IPS-18a (cell line): ENCODE measurements around the gene SLC6A3.

Experiments
- H3K27ac ChIP-seq: one replicate; pipeline ENCODE4 v1.5.1; 2013; ENCODE audit warnings: low read length
- H3K27me3 ChIP-seq: one replicate; pipeline ENCODE4 v1.6.1; 2013; ENCODE audit warnings: mild to moderate bottlenecking, low read length; ENCODE audit not compliant: control insufficient read depth, insufficient read depth
- H3K36me3 ChIP-seq: one replicate; pipeline ENCODE4 v1.6.1; 2013; ENCODE audit warnings: low read depth, low read length; ENCODE audit not compliant: control insufficient read depth
- H3K4me1 ChIP-seq: one replicate; pipeline ENCODE4 v1.6.1; 2013; ENCODE audit warnings: low read depth, low read length; ENCODE audit not compliant: control insufficient read depth
- H3K4me3 ChIP-seq: one replicate; pipeline ENCODE4 v1.5.1; 2013; ENCODE audit warnings: low read length
- H3K9ac ChIP-seq: one replicate; pipeline ENCODE4 v1.6.1; 2013; ENCODE audit warnings: mild to moderate bottlenecking, low read length, moderate library complexity
- H3K9me3 ChIP-seq: one replicate; pipeline ENCODE4 v1.6.1; 2013; ENCODE audit warnings: low read depth, low read length; ENCODE audit not compliant: control insufficient read depth

Gene SLC6A3

DNA sequence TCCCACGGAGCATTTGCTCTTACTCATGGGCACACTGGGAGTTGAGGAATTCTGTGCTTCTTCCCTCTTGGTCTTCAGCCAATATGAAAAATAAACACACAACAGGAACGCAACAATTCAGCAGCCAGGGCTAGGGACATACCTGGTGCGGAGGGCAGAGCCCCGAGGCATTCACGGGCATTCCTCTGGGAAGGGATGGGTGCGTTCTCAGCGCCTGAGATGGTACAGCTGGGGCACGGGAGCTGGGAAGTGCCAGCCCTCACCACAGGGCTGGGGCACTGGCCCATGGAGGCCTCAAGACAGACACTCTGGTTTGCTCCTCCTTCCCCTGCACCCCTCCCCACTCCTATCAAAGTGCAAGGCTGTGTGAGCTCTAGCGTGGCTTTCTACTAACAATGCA, 2.1 kb downstream of the SLC6A3 start:
- H3K27ac ChIP-seq, result no peak overlapping the region
- no peak overlapping the region for H3K9ac ChIP-seq
- H3K4me1 ChIP-seq, result no peaks in the 10 kb centered on the region
- no peaks in the 10 kb centered on the region for H3K9me3 ChIP-seq
- H3K4me3 ChIP-seq, result no peak overlapping the region
- H3K27me3 ChIP-seq, result peaks cover 71% of the 10 kb centered on the region
- H3K36me3 ChIP-seq, result no peaks in the 10 kb centered on the region

DNA sequence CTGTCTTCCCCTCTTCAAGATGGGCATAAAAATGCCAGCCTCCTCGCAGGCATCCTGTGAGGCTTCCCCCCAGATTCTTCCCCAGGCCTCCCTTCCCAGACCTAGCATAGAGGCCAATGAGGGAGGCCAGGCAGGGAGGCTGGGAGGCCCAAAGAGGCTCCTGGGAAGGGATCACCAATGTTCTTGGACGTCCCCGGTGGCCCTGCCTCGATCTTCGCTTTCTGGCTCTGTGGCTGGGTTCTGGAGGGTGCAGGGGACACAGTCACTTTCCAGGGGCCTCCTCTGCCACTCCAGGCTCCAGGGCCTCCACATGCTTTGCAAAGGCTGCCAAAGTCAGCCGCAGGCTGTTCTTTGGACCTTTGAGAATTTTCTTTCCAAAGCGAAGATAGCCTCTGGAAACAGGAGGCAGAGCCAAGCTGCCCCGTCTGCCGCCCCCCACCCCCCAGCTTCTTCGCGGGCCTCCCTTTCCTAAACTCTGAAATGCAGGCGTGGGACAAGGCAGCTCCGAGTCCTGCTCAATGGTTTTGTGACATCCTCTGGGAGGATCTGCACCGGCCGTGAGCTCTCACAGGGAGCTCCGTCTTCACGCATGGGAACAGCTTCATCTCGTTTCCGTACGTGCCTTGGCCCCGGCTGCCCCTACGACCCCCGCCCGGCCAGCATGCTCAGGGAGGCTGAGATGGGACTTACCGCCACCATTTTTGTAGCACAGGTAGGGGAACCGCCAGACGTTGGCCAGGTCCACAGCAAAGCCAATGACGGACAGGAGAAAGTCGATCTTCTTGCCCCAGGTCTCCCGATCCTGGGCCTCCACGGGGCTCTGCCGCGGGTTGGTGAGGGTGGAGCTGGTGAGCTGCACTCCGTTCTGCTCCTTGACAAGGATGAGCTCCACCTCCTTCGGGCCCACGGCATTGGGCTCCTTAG, 2.8 kb downstream of the SLC6A3 start:
- no peak overlapping the region for H3K4me3 ChIP-seq
- H3K27ac ChIP-seq, result no peak overlapping the region
- no peak overlapping the region for H3K9ac ChIP-seq
- peaks cover 65% of the 10 kb centered on the region for H3K27me3 ChIP-seq
- H3K9me3 ChIP-seq, result no peaks in the 10 kb centered on the region
- no peaks in the 10 kb centered on the region for H3K4me1 ChIP-seq
- H3K36me3 ChIP-seq, result no peaks in the 10 kb centered on the region

DNA sequence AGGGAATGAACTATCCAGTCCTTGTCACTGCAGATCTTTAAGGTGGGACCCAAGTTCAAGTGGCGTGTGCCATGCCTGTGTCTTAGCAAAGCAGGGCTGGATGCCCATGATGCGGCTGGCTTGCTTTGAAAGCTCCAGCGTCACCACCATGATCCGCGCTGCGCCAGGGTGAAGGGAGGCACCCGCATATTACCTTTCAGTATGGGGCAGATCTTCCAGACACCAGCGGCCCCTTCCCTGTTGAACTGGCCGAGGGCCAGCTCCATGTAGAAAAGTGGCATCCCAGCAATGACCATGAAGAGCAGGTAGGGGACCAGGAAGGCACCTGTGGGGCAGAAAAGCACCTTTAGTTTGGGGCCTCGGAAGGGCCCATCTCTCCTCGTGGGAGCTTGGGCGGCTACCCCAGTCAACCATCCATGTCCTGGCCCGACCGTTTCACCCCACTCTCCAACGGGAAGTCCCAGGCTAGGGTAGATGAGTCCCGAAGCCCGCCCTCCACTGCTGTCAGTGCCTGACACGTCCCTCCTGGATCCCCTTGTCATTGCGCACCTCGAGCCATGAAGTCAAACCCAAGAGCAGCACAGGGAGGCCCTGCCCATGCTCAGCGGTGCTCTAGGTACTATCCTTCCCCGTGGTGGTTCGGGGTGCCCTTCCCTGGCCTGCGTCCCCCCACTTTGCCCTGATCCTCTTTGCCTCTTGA, 3.9 kb downstream of the SLC6A3 start:
- Histone ChIP-seq H3K9ac (no peak overlapping the region), H3K4me1 (no peaks in the 10 kb centered on the region), H3K4me3 (no peak overlapping the region), H3K27me3 (peaks cover 53% of the 10 kb centered on the region), H3K36me3 (no peaks in the 10 kb centered on the region), H3K27ac (no peak overlapping the region), H3K9me3 (no peaks in the 10 kb centered on the region)

DNA sequence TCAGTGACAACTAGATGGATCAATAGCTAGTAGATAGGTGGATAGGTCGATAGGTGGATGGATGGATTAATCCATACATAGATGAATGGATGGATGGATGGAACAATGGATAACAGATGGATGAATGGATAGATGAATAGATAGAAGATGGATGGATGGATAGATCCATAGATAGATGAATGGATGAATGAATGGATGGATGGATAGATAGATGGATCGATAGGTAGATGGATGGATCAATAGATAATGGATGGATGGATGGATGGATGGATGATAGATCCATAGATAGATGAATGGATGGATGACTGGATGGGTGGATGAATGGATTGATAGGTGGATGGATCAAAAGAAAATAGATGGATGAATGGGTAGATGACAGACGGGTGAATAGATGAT, 5.1 kb downstream of the SLC6A3 start:
- H3K27me3 ChIP-seq, result peaks cover 41% of the 10 kb centered on the region
- no peak overlapping the region for H3K9ac ChIP-seq
- no peaks in the 10 kb centered on the region for H3K9me3 ChIP-seq
- no peaks in the 10 kb centered on the region for H3K4me1 ChIP-seq
- H3K27ac ChIP-seq, result no peak overlapping the region
- no peak overlapping the region for H3K4me3 ChIP-seq
- H3K36me3 ChIP-seq, result no peaks in the 10 kb centered on the region

DNA sequence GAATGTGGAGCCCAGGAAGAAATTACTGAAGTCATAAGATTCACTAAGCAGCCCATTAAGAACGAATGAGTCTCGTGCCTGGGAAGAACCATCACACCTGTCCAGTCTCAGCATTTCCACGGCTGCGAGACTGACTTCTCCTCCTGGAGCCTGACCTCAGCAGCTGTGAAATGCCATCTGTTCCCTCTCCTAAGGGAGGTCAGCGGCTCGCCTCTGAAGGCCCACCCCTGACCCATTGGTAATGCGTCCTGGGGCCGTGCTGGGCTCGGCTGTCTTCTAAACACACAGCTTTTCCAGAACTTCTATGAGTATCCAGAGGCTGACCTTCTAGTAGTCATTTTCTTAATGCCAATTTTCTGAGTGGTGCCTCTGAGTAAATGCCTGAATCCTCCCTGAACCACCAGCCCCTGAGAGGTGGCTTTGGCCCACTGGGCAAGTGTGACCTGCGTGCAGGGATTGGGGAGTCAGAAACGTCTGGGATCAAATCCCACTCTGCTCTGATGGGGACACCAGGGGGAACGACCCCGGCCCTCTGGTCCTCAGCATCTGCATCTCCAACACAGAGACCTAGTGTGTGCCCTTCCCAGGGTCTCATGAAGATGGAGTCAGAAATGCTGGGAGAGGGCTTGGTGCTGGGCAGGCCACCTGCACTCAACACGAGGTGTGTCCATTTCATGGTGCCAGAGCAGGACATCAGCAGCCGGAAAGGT, 5.7 kb downstream of the SLC6A3 start:
- H3K9me3 ChIP-seq, result no peaks in the 10 kb centered on the region
- H3K4me1 ChIP-seq, result no peaks in the 10 kb centered on the region
- no peaks in the 10 kb centered on the region for H3K36me3 ChIP-seq
- no peak overlapping the region for H3K4me3 ChIP-seq
- no peak overlapping the region for H3K27ac ChIP-seq
- no peak overlapping the region for H3K9ac ChIP-seq
- peaks cover 36% of the 10 kb centered on the region for H3K27me3 ChIP-seq

DNA sequence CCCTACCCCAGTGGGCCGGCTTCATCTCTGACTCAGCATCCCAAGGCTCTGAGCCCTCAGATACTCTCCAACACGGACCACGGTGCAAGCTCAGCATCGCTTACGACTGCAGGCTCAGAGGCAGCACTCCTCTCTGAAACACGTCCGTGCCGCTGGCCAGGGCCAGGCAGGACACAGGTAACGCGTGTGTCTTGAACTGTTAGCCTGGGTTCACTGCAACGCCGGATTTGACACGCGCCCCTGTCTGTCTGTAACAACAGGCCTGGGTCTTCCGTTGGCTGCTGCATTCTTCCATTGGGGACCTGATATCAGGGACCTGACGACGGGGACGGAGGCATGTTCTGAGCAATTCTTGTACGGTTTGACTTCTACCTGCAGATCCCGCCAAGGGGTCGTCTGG, 6.4 kb downstream of the SLC6A3 start:
- H3K9me3 ChIP-seq, result no peaks in the 10 kb centered on the region

DNA sequence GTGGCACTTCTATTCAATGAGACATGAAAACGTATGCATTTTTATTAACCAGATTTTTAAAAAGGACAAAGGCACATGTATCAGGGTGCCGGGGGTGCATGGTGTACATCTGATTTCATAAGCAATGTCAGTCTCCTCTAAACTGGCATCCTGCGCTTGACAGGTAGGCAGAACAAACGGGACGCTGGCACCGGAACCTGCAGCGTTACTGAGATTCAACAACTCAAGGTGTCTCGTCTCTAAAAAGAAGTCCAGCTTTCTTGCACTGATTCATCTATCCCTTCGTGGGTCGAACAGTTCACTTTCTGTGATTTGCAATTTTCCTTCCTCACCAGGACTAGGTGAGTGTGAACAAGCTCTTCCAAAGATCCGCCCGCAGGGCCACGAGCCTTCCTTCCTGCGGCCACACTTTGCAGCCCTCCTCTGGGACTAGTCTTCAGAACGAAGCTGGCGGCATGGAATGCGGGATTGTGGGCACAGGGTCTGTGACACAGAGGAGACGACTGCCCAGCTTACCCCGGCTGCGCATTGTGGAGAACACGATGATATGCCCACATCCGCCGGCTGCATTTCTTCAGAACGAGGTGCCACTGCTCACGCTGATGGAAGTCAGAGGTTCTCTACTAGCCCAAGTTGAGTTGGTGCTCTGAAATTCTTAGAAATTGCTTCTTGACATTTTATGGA, 7.2 kb downstream of the SLC6A3 start:
- Histone ChIP-seq H3K36me3 (no peaks in the 10 kb centered on the region), H3K9ac (no peak overlapping the region), H3K27me3 (peaks cover 20% of the 10 kb centered on the region), H3K4me1 (no peaks in the 10 kb centered on the region), H3K27ac (no peak overlapping the region), H3K4me3 (no peak overlapping the region), H3K9me3 (no peaks in the 10 kb centered on the region)

More for the DNA sequence above, 6.4 kb downstream of the SLC6A3 start:
- peaks cover 29% of the 10 kb centered on the region for H3K27me3 ChIP-seq
- no peaks in the 10 kb centered on the region for H3K36me3 ChIP-seq
- H3K4me3 ChIP-seq, result no peak overlapping the region
- H3K9ac ChIP-seq, result no peak overlapping the region
- H3K27ac ChIP-seq, result no peak overlapping the region
- H3K4me1 ChIP-seq, result no peaks in the 10 kb centered on the region

DNA sequence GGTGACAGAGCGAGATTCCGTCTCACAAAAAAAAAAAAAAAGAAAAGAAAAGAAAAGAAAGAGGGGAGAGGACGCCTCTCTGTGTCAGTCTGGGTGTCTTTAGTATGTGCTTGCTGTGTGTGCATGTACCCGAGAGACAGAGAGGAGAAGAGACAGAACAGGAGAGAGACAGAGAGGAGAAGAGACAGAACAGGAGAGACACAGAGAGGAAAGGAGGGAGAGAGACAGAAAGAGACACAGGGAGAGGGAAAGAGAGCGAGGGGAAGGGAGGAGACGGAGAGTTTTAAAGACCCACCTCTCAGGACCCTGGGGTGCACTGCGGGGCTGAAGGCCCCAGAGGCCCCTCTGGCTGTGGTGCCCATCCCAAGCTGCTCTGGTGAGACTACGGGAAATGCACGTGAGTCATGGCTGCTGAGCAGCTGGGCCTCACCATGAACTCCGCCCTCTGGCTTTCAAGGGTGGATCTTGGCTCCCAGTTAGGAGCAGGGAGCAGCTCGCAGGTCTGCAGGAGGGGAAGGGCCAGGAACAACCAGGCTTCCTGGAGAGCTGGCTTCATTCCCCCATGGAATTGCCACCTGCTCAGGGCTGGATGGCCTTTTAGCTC, 7.9 kb downstream of the SLC6A3 start:
- H3K27ac ChIP-seq, result no peak overlapping the region
- peaks cover 14% of the 10 kb centered on the region for H3K27me3 ChIP-seq
- no peak overlapping the region for H3K4me3 ChIP-seq
- no peaks in the 10 kb centered on the region for H3K36me3 ChIP-seq
- H3K4me1 ChIP-seq, result no peaks in the 10 kb centered on the region
- no peak overlapping the region for H3K9ac ChIP-seq
- no peaks in the 10 kb centered on the region for H3K9me3 ChIP-seq

DNA sequence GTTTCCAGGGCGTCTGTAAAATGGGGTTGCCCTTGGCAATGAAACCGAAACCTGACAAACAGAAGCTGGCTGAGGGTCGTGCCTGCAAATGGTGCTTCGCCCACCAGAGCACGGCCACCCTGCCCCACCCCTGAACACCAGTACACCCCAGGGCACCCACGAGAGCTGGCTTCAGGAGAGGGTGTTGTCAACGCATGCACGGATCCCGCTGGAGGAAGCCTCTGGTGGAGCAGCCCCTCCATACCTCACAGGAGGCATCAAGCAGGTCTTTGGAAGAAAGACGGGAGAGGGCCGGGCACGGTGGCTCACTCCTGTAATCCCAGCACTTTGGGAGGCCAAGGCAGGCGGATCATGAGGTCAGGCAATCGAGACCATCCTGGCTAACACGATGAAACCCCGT, 8.6 kb downstream of the SLC6A3 start:
- Histone ChIP-seq H3K9ac (no peak overlapping the region), H3K9me3 (no peaks in the 10 kb centered on the region), H3K4me3 (no peak overlapping the region), H3K27ac (no peak overlapping the region), H3K36me3 (no peaks in the 10 kb centered on the region), H3K4me1 (no peaks in the 10 kb centered on the region), H3K27me3 (peaks cover 7% of the 10 kb centered on the region)

DNA sequence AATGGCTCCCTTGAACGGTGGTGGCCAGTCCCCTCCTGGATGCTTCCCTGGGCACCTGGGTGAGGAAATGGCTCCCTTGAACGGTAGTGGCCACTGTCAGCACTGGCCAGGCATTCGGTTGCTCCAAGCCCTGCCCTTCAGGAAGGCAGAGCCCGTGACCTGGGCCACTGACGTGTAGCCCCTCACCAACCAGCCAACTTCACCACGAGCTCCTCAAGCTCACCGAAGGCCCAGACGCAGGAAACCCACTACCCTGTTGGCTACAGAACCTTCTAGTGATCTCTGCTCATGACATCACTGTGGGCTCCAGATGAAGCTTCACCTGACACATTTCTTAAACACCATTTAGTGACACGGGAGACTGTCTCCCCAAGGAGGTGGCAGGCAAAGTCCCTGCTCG, 9.2 kb downstream of the SLC6A3 start:
- peaks cover 6% of the 10 kb centered on the region for H3K27me3 ChIP-seq
- H3K4me3 ChIP-seq, result no peak overlapping the region
- no peak overlapping the region for H3K27ac ChIP-seq
- H3K9me3 ChIP-seq, result no peaks in the 10 kb centered on the region
- no peak overlapping the region for H3K9ac ChIP-seq
- no peaks in the 10 kb centered on the region for H3K36me3 ChIP-seq
- H3K4me1 ChIP-seq, result no peaks in the 10 kb centered on the region

DNA sequence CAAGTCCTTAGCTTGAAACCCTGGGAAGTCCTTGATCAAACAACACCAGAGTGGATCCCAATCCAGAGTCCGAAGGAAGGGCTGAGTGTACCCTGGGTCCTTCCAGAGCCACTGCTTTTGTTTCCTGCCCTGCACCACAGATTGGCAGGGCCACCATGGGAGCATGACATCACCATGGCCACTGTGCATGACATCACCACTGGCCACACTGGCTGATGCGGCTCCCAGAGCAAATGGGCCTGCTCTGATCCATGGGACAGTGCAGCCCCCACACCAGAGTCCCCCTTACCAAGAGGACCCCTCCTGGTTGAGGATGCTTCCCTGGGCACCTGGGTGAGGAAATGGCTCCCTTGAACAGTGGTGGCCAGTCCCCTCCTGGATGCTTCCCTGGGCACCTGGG, 9.9 kb downstream of the SLC6A3 start:
- Histone ChIP-seq H3K27me3 (peaks cover under 1% of the 10 kb centered on the region), H3K4me3 (no peak overlapping the region), H3K4me1 (no peaks in the 10 kb centered on the region), H3K9ac (no peak overlapping the region), H3K27ac (no peak overlapping the region), H3K9me3 (no peaks in the 10 kb centered on the region), H3K36me3 (no peaks in the 10 kb centered on the region)
